Measurements from ENCODE around the gene RIC3. TPM values are rescaled to one million over a fixed set of nuclear protein-coding genes. Genes with fewer than 3 reads are reported as not detected.

The RIC3 gene
- total RNA-seq, 1 experiment from 2014 or later: not detected

GRCh38 chr11:8084352-8084751 is 84.5 kb downstream of the RIC3 start:
- H3K4me1 ChIP-seq (ENCODE audit: insufficient read depth, low read length, poor library complexity, severe bottlenecking): no peaks in the 10 kb centered on the region

DNA sequence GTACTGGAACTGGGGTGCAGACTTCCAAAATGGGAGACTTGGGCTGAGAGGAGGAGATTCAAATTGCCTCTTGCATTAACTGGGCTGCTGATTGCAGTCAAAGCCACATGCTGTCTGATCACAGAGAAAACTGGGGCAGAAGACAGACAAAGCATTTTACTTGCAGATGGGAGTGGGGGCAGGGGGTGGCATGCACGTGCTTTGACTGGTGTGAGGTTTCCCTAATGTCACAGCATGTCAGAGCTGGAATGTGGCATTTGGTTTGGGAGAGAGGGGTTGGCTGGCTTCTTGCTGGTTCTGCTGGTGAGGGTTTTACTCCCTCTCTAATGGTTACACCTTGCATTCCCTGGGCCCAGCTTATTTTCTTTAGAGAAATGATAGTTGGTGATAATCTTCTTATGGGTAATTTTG is 84.9 kb downstream of the RIC3 start:
- BruUV-seq (replicated peaks): no TSS peak
- no peak for DNase-seq (ENCODE audit: low spot score)
- no peak overlapping the region for H3K4me3 ChIP-seq (ENCODE audit: low read depth, low read length, poor library complexity, severe bottlenecking)
- no peak overlapping the region for H3K27ac ChIP-seq (ENCODE audit: low read depth, low read length, poor library complexity, severe bottlenecking)
- no peaks in the 10 kb centered on the region for H3K9me3 ChIP-seq (ENCODE audit: low read depth, low read length, poor library complexity, severe bottlenecking)
- ChIA-PET CTCF (no interaction called here), POLR2A (ENCODE audit: low non-redundant PET) (no interaction called here)
- H3K4me1 ChIP-seq (ENCODE audit: insufficient read depth, low read length, poor library complexity, severe bottlenecking): no peaks in the 10 kb centered on the region
- no peaks in the 10 kb centered on the region for H3K36me3 ChIP-seq (ENCODE audit: insufficient read depth, low read length, poor library complexity, severe bottlenecking)
- H3K27me3 ChIP-seq (replicated peaks; ENCODE audit: insufficient read depth, low read depth, low read length, poor library complexity): peaks cover 18% of the 10 kb centered on the region
- intact Hi-C loops (cut with micrococcal nuclease; ENCODE audit: unreplicated experiment): no loop called here
- no peak for TF ChIP-seq EZH2 (IDR thresholded peaks at IDR 0.05; ENCODE audit: borderline replicate concordance, low read depth, low read length, poor library complexity, severe bottlenecking)
- TF ChIP-seq CTCF (conservative IDR thresholded peaks at IDR 0.05; ENCODE audit: low read depth, low read length): no peak

More at GRCh38 chr11:8084352-8084751, 84.5 kb downstream of the RIC3 start:
- no peak for TF ChIP-seq CTCF (conservative IDR thresholded peaks at IDR 0.05; ENCODE audit: low read depth, low read length)
- no peak for TF ChIP-seq EZH2 (IDR thresholded peaks at IDR 0.05; ENCODE audit: borderline replicate concordance, low read depth, low read length, poor library complexity, severe bottlenecking)
- intact Hi-C loops (cut with micrococcal nuclease; ENCODE audit: unreplicated experiment): no loop called here
- no peak overlapping the region for H3K4me3 ChIP-seq (ENCODE audit: low read depth, low read length, poor library complexity, severe bottlenecking)
- POLR2A ChIA-PET (ENCODE audit: low non-redundant PET): no interaction called here
- no TSS peak for BruUV-seq (replicated peaks)
- CTCF ChIA-PET: no interaction called here
- no peak for DNase-seq (ENCODE audit: low spot score)
- peaks cover 18% of the 10 kb centered on the region for H3K27me3 ChIP-seq (replicated peaks; ENCODE audit: insufficient read depth, low read depth, low read length, poor library complexity)
- no peaks in the 10 kb centered on the region for H3K36me3 ChIP-seq (ENCODE audit: insufficient read depth, low read length, poor library complexity, severe bottlenecking)
- H3K27ac ChIP-seq (ENCODE audit: low read depth, low read length, poor library complexity, severe bottlenecking): no peak overlapping the region
- no peaks in the 10 kb centered on the region for H3K9me3 ChIP-seq (ENCODE audit: low read depth, low read length, poor library complexity, severe bottlenecking)

- H3K27me3 ChIP-seq (replicated peaks; ENCODE audit: insufficient read depth, low read depth, low read length, poor library complexity): peaks cover 18% of the 10 kb centered on the region
- H3K4me1 ChIP-seq (ENCODE audit: insufficient read depth, low read length, poor library complexity, severe bottlenecking): no peaks in the 10 kb centered on the region
- no peak overlapping the region for H3K4me3 ChIP-seq (ENCODE audit: low read depth, low read length, poor library complexity, severe bottlenecking)
- DNase-seq (ENCODE audit: low spot score): no peak
- no peaks in the 10 kb centered on the region for H3K36me3 ChIP-seq (ENCODE audit: insufficient read depth, low read length, poor library complexity, severe bottlenecking)
- intact Hi-C loops (cut with micrococcal nuclease; ENCODE audit: unreplicated experiment): no loop called here
- CTCF ChIA-PET: no interaction called here
- no peaks in the 10 kb centered on the region for H3K9me3 ChIP-seq (ENCODE audit: low read depth, low read length, poor library complexity, severe bottlenecking)
- POLR2A ChIA-PET (ENCODE audit: low non-redundant PET): no interaction called here
- TF ChIP-seq CTCF (conservative IDR thresholded peaks at IDR 0.05; ENCODE audit: low read depth, low read length): no peak
- TF ChIP-seq EZH2 (IDR thresholded peaks at IDR 0.05; ENCODE audit: borderline replicate concordance, low read depth, low read length, poor library complexity, severe bottlenecking): no peak
- BruUV-seq (replicated peaks): no TSS peak
- no peak overlapping the region for H3K27ac ChIP-seq (ENCODE audit: low read depth, low read length, poor library complexity, severe bottlenecking)
Measured at GRCh38 chr11:8083088-8083395, 85.8 kb downstream of the RIC3 start.
